Measurements from ENCODE around the gene SMARCAD1.

Gene SMARCAD1

DNA sequence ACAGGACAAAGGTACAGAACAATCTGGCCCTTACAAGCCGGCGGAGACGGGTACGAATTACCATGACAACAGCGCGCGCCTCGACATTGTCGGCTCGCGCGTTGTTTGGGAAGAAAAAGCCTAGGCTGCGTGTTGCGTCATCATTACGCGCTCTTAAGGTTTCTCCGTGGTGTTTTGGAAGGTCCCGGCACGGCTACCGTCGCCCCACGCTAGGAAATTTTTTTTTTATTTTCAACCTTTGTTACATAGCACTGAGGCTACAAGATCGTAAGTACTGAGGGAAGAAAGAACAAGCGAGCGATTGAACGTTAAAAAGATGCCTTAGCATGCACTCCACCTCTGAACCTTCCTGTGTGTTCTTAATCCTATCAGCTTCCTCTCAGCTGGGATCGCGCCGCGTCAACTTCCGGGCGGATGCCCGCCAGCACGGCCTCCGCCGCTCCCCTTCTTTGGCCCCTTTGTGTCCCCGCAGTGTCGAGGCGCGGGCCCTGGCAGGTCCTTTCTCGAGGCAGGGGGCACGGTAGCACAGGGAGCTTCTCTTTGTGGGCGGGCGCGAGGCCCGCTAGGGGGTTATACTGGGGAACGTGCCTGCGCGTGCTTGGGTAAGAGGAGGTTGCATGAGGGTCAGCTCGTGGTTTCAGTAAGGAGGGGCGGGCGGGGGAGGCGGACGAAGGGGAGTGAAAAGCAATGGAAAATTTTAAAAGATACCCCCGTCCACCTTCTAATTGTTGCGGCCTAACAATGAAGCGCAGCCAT, at the start of gene SMARCAD1:
Gene SMARCAD1 (plus strand): TSS at position 397 of the 756 bp plus-strand sequence. CDS start 530 bp downstream, outside the sequence.
- DNase-seq: peak; percentile 97

DNA sequence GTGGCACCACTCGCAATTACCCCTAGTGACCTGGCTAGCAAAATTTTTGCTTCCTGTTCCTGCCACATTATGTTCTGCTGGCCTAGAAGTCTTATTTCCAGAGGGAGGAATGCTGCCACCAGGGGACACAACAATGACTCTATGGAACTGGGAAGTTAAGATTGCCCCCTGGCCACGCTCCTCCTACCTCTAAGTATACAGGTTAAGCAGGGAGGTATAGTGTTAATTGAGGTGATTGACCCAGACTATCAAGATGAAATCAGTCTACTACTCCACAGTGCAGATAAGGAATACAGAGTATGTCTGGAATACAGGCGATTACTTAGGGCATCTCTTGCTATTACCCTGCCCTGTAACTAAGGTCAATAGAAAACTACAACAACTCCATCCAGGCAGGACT, 48.8 kb upstream of the SMARCAD1 start:
- no peak for DNase-seq

DNA sequence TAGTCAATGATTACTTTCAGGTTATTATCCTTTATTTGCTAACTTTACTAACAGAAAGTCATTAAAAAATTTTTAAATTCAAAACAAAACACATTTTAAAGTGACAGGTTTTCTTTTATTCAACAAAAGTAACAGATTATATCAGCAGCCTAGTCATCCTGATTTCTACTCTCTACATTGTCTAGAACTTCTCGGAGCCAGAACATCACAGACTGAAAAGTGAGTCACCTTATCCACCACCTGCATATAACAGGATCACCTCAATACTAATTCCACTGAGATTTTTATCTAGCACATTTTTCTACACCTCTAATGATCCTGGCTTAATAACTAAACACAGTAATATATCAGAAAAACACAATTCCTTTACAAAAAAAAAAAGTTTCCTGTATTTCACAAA, 47.9 kb upstream of the SMARCAD1 start:
- DNase-seq: no peak

DNA sequence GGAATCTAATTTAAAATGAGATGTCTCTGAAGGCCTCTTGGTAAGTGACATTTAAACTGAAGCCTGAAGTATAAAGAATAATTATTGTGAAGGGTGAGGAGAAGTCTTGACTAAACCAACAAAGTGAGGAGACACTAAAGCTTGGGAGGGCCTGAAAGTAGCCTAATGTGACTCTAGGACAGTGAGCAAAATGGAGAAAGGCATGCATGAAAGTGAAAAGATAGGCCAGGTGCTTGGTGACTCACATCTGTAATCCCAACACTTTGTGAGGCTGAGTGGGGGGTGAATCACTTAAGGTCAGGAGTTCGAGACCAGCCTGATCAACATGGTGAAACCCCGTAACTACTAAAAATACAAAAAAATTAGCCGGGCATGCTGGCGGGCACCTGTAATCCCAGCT, 46.9 kb upstream of the SMARCAD1 start:
- DNase-seq: no peak

DNA sequence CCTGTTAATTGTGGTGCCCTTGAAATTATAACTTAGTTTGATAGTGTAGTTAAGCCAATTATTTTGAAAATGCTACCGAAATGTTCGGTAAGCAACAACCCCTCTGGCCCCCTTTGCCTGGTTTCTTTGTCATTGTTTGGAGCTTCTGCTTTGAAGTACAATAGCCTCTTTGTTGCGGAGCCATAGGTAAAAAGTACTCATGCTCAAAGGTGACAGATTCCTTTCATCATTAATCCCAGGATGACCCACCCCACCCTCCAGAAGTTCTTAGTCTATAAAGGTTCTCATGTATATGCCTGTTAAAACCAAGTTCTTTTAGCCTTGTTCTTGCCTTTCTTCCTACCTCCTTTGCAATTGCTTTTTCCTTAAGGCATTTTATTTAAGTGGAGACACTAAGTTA, 42.4 kb upstream of the SMARCAD1 start:
- no peak for DNase-seq

DNA sequence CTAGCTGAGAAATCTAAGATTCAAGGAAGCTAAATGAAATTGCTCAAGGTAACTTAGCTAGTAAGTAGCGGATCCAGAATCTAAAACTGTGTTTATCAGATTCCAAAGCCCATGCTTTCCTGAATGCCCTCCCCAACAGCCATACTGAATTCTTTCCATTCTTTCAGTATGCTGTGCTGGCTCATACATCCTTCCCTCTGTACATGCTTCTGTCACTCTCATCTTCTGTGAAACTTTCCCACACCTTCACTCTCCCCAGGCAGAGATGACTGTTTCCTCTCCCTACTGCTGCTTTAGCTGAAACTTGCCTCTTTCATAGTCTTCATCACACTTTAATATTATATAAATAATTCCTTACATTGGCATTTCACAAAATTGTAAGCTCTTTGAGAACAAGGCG, 39.3 kb upstream of the SMARCAD1 start:
- no peak for DNase-seq

GRCh38 chr4:94169803-94170372, 37.8 kb upstream of the SMARCAD1 start:
- DNase-seq: no peak

DNA sequence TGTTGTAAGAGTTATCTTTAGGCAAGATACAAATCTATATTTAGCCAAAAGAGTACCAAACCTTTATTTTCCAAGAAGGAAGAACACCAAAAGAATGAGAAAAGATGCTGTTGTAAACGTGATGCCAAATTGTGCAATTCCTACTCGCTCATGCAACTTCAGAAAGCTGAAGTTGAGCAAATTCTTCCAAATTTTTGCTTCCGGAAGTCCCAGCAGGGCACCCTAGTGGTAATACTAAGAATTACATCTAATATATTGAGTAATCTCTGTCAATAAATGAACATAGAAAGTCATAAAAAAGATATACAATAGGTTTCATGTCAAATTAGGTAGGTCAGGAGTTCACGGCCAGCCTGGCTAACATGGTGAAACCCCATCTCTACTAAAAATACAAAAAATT, 36.0 kb upstream of the SMARCAD1 start:
- DNase-seq: no peak

GRCh38 chr4:94175553-94176261, 32.0 kb upstream of the SMARCAD1 start:
- no peak for DNase-seq

- DNase-seq: no peak
These were observed 29.8 kb upstream of the SMARCAD1 start for GRCh38 chr4:94177822-94178221.

GRCh38 chr4:94181815-94182214, 25.9 kb upstream of the SMARCAD1 start:
- no peak for DNase-seq

DNA sequence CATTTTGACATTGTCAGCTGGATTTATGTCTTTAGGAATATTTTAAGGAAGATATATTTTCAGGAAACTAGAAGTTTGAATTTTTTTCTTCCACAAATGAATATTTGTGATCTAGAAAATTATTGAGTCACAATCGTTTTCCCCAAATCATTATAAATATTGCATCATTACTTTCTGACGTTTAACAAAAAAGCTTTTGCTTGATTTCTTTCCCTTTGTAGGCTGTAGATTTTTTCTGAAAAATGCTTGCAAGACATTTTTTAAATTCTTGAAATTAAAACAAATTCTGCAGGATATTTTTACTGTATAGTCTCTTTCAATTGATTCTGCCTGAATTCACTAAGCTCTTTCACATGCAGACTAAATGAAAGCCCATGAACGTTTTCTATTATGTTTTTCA, 4.9 kb upstream of the SMARCAD1 start:
- no peak for DNase-seq

- DNase-seq: no peak
These were observed 601 bp downstream of the SMARCAD1 start for GRCh38 chr4:94208266-94208665.

DNA sequence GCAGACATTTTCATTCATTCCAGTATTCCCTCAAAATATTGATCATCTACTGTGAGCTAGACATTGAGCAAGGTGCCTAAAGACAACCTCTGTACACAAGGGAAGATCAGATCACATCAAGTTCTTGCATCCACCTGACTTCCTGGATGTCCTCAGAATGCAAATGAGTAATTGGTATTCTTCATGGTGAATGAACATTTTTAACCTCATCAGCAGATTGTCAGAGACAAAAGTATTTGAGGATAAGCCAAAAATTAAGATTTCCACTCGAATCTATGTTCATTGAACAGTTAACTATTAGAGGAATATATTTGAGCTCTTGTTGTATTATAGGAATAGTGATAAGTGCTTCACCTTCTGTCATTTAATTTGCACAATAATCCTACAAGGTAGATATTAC, 1.3 kb downstream of the SMARCAD1 start:
- DNase-seq: no peak

DNA sequence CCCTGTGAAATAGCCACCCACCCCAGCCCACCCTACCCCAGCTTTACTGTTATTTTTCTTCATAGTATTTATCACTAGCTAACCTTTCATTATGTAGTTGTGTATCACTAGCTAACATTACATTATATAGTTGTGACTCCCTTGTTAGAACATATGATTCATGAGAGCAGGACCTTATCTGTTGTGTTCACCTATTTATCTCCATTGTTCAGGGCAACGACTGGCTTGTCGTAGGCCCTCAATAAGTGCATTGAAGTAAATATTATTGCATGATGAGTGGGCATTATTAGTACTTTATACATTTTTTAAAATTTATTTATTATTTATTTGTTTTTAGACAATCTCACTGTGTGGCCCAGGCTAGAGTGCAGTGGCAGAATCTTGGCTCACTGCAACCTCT, 4.2 kb downstream of the SMARCAD1 start:
- DNase-seq: no peak

GRCh38 chr4:94214703-94215319, 7.1 kb downstream of the SMARCAD1 start:
- DNase-seq: no peak

- DNase-seq: no peak
These were observed 8.7 kb downstream of the SMARCAD1 start for GRCh38 chr4:94216394-94216793.

DNA sequence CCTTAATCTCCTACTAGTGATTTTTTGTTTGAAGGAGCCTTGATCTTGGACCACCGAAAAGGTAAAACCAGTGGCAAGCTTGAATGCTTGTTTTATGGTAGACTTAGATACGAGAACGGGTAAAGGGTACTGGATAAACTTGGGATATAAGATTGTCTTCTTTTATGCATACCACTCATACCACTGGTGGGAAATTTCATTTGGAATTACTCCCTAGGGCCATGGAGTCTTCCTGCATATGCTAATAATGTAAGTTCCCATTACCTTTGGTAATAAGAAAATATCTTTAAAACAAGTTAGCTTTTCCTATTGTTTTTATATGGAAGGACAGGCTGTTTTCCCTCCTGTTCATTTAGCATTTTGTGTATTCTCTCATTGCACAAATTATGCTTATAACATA, 11.7 kb downstream of the SMARCAD1 start:
- DNase-seq: no peak

- DNase-seq: no peak
These were observed 14.3 kb downstream of the SMARCAD1 start for GRCh38 chr4:94221916-94222315.

- no peak for DNase-seq
These were observed 17.8 kb downstream of the SMARCAD1 start for GRCh38 chr4:94225449-94225848.

GRCh38 chr4:94226763-94227162, 19.1 kb downstream of the SMARCAD1 start:
- no peak for DNase-seq

DNA sequence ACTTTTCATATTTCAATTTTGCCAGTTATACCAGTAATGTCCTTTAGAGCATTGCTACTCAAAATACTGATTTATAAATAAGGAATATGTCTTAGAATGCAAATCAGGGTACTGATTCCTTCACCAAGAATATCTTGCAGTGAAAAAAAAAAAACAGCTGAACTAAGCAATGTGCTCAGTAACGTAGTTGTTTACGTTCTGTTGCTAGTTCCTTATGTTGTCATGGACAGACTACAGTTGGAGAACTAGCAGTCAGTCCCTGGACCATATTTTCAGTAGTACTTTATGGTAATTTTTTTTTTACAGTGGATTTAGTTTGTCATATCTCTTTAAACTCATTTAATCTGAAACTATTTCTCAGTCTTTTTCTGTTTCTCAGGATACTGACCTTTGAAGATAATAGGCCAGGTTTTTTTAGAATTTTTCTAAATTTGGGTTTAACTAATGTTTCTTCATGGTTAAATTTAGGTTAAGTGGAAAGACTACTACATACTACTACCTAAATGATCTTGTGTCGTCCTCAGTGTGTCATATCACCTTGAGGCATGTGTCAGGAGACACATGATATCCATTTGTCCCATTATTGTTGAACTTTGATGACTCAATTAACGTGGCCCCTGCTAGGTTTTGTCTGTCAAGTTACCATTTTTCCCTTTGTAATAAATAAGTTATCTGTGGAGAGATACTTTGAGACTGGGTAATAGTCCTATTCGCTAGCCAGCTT, 21.0 kb downstream of the SMARCAD1 start:
- no peak for DNase-seq

DNA sequence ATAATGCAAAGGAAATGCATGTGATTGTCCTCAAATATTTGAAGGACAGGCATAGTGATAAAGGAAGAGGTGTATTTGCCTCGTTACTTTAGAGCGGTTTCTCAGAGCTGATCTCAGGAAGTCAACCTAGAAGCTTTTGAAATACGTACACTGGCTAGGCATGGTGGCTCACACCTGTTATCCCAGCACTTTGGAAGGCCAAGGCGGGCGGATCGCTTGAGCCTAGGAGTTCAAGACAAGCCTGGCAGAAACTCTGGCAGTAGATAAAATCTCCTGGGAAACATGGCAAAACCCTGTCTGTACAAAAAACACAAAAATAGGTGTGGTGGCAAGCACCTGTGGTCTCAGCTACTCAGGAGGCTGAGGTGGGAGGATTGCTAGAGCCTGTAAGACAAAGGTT, 24.9 kb downstream of the SMARCAD1 start:
- no peak for DNase-seq

All from COR-L47 (cell line).